Occipital lobe (tissue), 2 donors: ENCODE measurements around the gene ALG1. TPM values are rescaled to one million over a fixed set of nuclear protein-coding genes. Genes with fewer than 3 reads are reported as not detected.
A peak's percentile ranks its signal among the peaks of the same experiment; 100 is the strongest.
"Not testable (repeated sequence)": the region's sequence is repeated elsewhere in the genome, so short reads cannot be mapped to it uniquely, and the experiment has no call there.

ENCODE experiments used
- DNase-seq: peaks from one replicate; lab custom pipeline; 2025; lab: John Stamatoyannopoulos, UW
- total RNA-seq: library from RNA; depleted of rRNA; stranded (reverse); fragments of >200 nt; gene quantifications from one replicate; pipeline ENCODE4 v1.2.3, GENCODE V29; 2014

The ALG1 gene
- total RNA-seq, 1 donor from 2014 or later, result 11.4 TPM

GRCh38 chr16:5073771-5074170 lies 2.1 kb downstream of the ALG1 start:
- DNase-seq, result not testable (repeated sequence)

GRCh38 chr16:5075637-5076036 lies 4.0 kb downstream of the ALG1 start:
- DNase-seq, result no peak

- no peak for DNase-seq
Observed at GRCh38 chr16:5077304-5077703, 5.7 kb downstream of the ALG1 start.

- DNase-seq, result no peak
Observed at GRCh38 chr16:5078626-5079025, 7.0 kb downstream of the ALG1 start.

GRCh38 chr16:5080461-5080860 lies 8.8 kb downstream of the ALG1 start:
- DNase-seq, result not testable (repeated sequence)

GRCh38 chr16:5080996-5081395 lies 9.4 kb downstream of the ALG1 start:
- not testable (repeated sequence) for DNase-seq

GRCh38 chr16:5083646-5084045 lies 12.0 kb downstream of the ALG1 start:
- DNase-seq, result not testable (repeated sequence)

- DNase-seq, result not testable (repeated sequence)
Observed at GRCh38 chr16:5084099-5084731, 12.6 kb downstream of the ALG1 start.

- not testable (repeated sequence) for DNase-seq
Observed at GRCh38 chr16:5084802-5085201, 13.2 kb downstream of the ALG1 start.

- not testable (repeated sequence) for DNase-seq
Observed at GRCh38 chr16:5085716-5086115, 14.1 kb downstream of the ALG1 start.

GRCh38 chr16:5088086-5088790 lies 16.6 kb downstream of the ALG1 start:
- DNase-seq, result not testable (repeated sequence)

GRCh38 chr16:5088936-5089335 lies 17.3 kb downstream of the ALG1 start:
- DNase-seq, result not testable (repeated sequence)

- not testable (repeated sequence) for DNase-seq
Observed at GRCh38 chr16:5089911-5090555, 18.4 kb downstream of the ALG1 start.

GRCh38 chr16:5090592-5090991 lies 18.9 kb downstream of the ALG1 start:
- not testable (repeated sequence) for DNase-seq

- not testable (repeated sequence) for DNase-seq
Observed at GRCh38 chr16:5093081-5093480, 21.4 kb downstream of the ALG1 start.

- not testable (repeated sequence) for DNase-seq
Observed at GRCh38 chr16:5093746-5094145, 22.1 kb downstream of the ALG1 start.

GRCh38 chr16:5095145-5095830 lies 23.6 kb downstream of the ALG1 start:
- DNase-seq, result peak; percentile 23

GRCh38 chr16:5096437-5097060 lies 24.9 kb downstream of the ALG1 start:
- not testable (repeated sequence) for DNase-seq

- DNase-seq, result not testable (repeated sequence)
Observed at GRCh38 chr16:5097061-5097469, 25.4 kb downstream of the ALG1 start.

GRCh38 chr16:5097470-5098220 lies 26.0 kb downstream of the ALG1 start, which contains the start of gene EEF2KMT:
EEF2KMT (minus strand) TSS chr16:5097795; CDS start chr16:5097739, 56 bp downstream.
- peak; percentile 99 for DNase-seq
